GM12872 (cell line): ENCODE results near the gene RIPPLY2.

Experiments used
- CTCF ChIP-seq: IDR thresholded peaks from 3 replicates; pipeline ENCODE4 v1.5.1; 2011; ENCODE audit warnings: low read depth, mild to moderate bottlenecking, low read length, moderate library complexity; ENCODE audit not compliant: insufficient read depth

RIPPLY2 gene

GRCh38 chr6:83849610-83850009 is 3.5 kb upstream of the RIPPLY2 start:
- no peak for TF ChIP-seq CTCF

- no peak for TF ChIP-seq CTCF
Measured at GRCh38 chr6:83852528-83853177, 507 bp upstream of the RIPPLY2 start.

- no peak for TF ChIP-seq CTCF
Measured at GRCh38 chr6:83854001-83854501, 891 bp downstream of the RIPPLY2 start.

- TF ChIP-seq CTCF, result no peak
Measured at GRCh38 chr6:83854766-83855165, 1.6 kb downstream of the RIPPLY2 start.

GRCh38 chr6:83859410-83860358 is 6.5 kb downstream of the RIPPLY2 start, which contains the start of gene CYB5R4:
Gene CYB5R4 (plus strand): TSS chr6:83859689. CDS start chr6:83859783, 94 bp downstream.
- TF ChIP-seq CTCF, result peak; percentile 50

DNA sequence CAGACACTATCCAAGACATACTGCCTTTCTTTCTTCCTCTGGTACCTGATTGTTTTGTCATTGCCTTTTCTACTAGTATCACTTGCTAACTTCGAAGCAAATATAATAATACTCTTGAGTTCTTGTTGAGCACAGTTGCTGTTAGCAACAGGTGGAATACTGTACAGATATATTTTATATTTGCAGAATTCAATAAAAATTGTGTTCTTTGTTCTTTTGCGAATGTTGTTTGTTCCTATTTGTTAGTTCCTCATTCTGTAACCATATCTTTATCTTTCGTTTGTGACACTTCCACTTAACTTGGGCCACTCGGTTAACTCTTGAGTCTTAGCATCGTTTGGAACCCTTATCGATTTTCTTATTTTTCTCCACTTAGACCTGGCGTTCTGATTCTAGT is 7.2 kb downstream of the RIPPLY2 start:
- no peak for TF ChIP-seq CTCF

DNA sequence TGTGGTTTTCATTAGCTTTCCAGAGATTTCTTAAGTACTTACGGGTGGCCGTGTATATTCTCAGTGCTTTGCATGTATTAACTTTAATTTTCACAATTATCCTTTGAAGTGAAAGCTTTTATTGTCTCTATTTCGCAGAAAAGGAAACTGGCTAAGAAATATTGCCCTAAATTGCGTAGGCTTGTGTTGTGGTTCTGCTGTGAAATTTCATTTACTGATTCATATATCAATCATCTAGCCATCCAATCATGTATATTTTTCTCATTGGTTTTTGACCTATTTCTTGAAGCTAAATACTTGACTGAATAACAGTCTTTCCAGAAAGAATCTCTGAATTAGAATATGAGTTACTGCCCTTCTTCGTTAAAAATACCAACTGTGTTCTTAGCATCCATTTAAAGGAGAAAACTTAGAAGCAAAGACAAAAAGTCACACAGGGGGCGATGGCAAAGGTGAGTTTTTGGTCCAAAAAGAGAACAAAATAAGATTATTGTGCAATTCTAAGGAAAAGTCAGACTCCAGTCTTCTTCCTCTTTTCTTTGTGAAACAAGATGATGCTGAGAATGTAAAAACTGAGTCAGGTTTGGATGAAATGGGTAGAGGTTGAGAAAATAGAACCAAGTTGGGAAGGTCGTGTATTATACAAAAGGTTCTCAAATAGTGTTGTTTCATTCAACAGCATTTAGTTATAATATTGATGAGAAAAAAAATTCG is 7.8 kb downstream of the RIPPLY2 start:
- TF ChIP-seq CTCF, result no peak
